HCT116 (cell line): ENCODE measurements around the gene OR10AD1. TPM values are rescaled to one million over a fixed set of nuclear protein-coding genes. Genes with fewer than 3 reads are reported as not detected.

Source experiments
- ATAC-seq: fragments of 200-7000 bp; cut with Tn5 transposase; 2 replicates; pipeline ENCODE4 v1.9.1; 2020; ENCODE audit warnings: mild to moderate bottlenecking, moderate library complexity
- BruUV-seq: library from RNA; stranded (reverse); fragments of 400-500 nt; replicated peaks from 2 replicates; lab custom pipeline; 2021; lab: Mats Ljungman, UMichigan
- CTCF ChIA-PET: fragments of 300-600 bp; sonication (Branson Sonifier 250); formaldehyde crosslinking; loops from one replicate; lab custom pipeline; 2021; ENCODE audit warnings: antibody characterized with exemption; lab: Charles Lee
- POLR2A ChIA-PET: fragments of 300-600, 350-600 bp; sonication (Branson Sonifier 250); formaldehyde crosslinking; loops from one replicate; lab custom pipeline; 2021; ENCODE audit warnings: antibody characterized with exemption; lab: Charles Lee
- RAD21 ChIA-PET, 2 experiments: fragments of 300-600 bp; sonication (Branson Sonifier 250); formaldehyde crosslinking; loops; one replicate each; lab custom pipeline; 2023; ENCODE audit warnings: low total read pairs in 2 of 2; ENCODE audit not compliant: uncharacterized antibody in 2 of 2, unreplicated experiment in 2 of 2, low non-redundant PET in 1 of 2; lab: Charles Lee
- DNase-seq: peaks from one replicate; pipeline ENCODE4 v3.0.0-alpha.2; 2010; ENCODE audit warnings: low read depth, low spot score
- H2AFZ ChIP-seq: fragments of 200-600 bp; shearing (Covaris generic), sonication (generic); 2 replicates; pipeline ENCODE4 v1.6.1; 2017; ENCODE audit warnings: low read depth, mixed run types, mixed read lengths, antibody characterized with exemption, low read length; ENCODE audit not compliant: poor library complexity, severe bottlenecking
- H3K27ac ChIP-seq: 2 replicates; pipeline ENCODE4 v1.5.1; 2012; ENCODE audit warnings: low read depth, low read length
- H3K27me3 ChIP-seq: fragments of 200-600 bp; sonication (generic); 2 replicates; pipeline ENCODE4 v1.6.1; 2016; ENCODE audit warnings: mixed run types, low read length, mixed read lengths; ENCODE audit not compliant: insufficient read depth
- H3K36me3 ChIP-seq, 2 experiments: fragments of 200-500 bp in 1 of 2; fragments of 200-600 bp in 1 of 2; sonication (Bioruptor generic) in 1 of 2; sonication (generic) in 1 of 2; 2 replicates each; pipeline versions ENCODE4 v1.5.1 to v1.6.1; 2014 to 2016; ENCODE audit warnings: low read length in 2 of 2, inconsistent platforms in 1 of 2, mixed read lengths in 1 of 2, mixed run types in 1 of 2; ENCODE audit not compliant: insufficient read depth in 2 of 2, control insufficient read depth in 1 of 2
- H3K4me1 ChIP-seq, 2 experiments: fragments of 200-600 bp in 1 of 2; sonication (generic) in 1 of 2; 2 replicates each; pipeline versions ENCODE4 v1.5.1 to v1.6.1; 2012 to 2017; ENCODE audit warnings: low read length in 2 of 2, inconsistent platforms in 1 of 2, mild to moderate bottlenecking in 1 of 2, mixed read lengths in 1 of 2, mixed run types in 1 of 2, moderate library complexity in 1 of 2; ENCODE audit not compliant: insufficient read depth in 2 of 2, control insufficient read depth in 1 of 2
- H3K4me2 ChIP-seq: fragments of 200-600 bp; sonication (generic); 2 replicates; pipeline ENCODE4 v1.6.1; 2017; ENCODE audit warnings: mixed run types, low read length, mixed read lengths
- H3K4me3 ChIP-seq, 2 experiments: fragments of 200-600 bp in 1 of 2; sonication (generic) in 1 of 2; replicated peaks in 1 of 2; 2 replicates each; pipeline ENCODE4 v1.5.1; 2011 to 2016; ENCODE audit warnings: low read length in 2 of 2, control low read depth in 1 of 2, low read depth in 1 of 2, mild to moderate bottlenecking in 1 of 2, mixed read lengths in 1 of 2, mixed run types in 1 of 2
- H3K79me2 ChIP-seq: fragments of 200-600 bp; sonication (generic); 2 replicates; pipeline ENCODE4 v1.6.1; 2017; ENCODE audit warnings: mild to moderate bottlenecking, mixed run types, low read length, moderate library complexity, mixed read lengths; ENCODE audit not compliant: insufficient read depth
- H3K9ac ChIP-seq: fragments of 200-600 bp; sonication (generic); 2 replicates; pipeline ENCODE4 v1.6.1; 2016; ENCODE audit warnings: low read length, mixed read lengths
- H3K9me2 ChIP-seq: fragments of 200-600 bp; sonication (generic), shearing (Covaris generic); 2 replicates; pipeline ENCODE4 v1.6.1; 2017; ENCODE audit warnings: mixed run types, mild to moderate bottlenecking, moderate library complexity; ENCODE audit not compliant: insufficient read depth
- H3K9me3 ChIP-seq, 2 experiments: fragments of 200-500 bp in 1 of 2; fragments of 200-600 bp in 1 of 2; sonication (Bioruptor generic) in 1 of 2; sonication (generic) in 1 of 2; 2 replicates each; pipeline ENCODE4 v1.6.1; 2014 to 2017; ENCODE audit warnings: low read length in 2 of 2, mixed read lengths in 2 of 2, inconsistent platforms in 1 of 2, low read depth in 1 of 2, mild to moderate bottlenecking in 1 of 2, mixed run types in 1 of 2, moderate library complexity in 1 of 2; ENCODE audit not compliant: control insufficient read depth in 1 of 2, insufficient read depth in 1 of 2
- H4K20me1 ChIP-seq: fragments of 200-600 bp; sonication (generic), shearing (Covaris generic); 2 replicates; pipeline ENCODE4 v1.6.1; 2017; ENCODE audit warnings: mixed run types, mild to moderate bottlenecking, moderate library complexity; ENCODE audit not compliant: insufficient read depth
- CBX3 ChIP-seq: IDR thresholded peaks from 2 replicates; pipeline ENCODE4 v1.6.1; 2012; ENCODE audit warnings: low read depth
- CEBPB ChIP-seq: IDR thresholded peaks from 2 replicates; pipeline ENCODE4 v1.6.1; 2012; ENCODE audit warnings: low read depth
- CTCF ChIP-seq, 3 experiments: fragments of 200-600 bp in 1 of 3; sonication (generic) in 1 of 3; IDR thresholded peaks in 2 of 3; conservative IDR thresholded peaks in 1 of 3; 2 replicates each; pipeline ENCODE4 v1.5.1; 2012 to 2017; ENCODE audit warnings: low read depth in 2 of 3, low read length in 2 of 3, antibody characterized with exemption in 1 of 3, borderline replicate concordance in 1 of 3, control low read depth in 1 of 3, mild to moderate bottlenecking in 1 of 3, mixed read lengths in 1 of 3, mixed run types in 1 of 3, moderate library complexity in 1 of 3; ENCODE audit not compliant: insufficient read depth in 1 of 3
- EZH2phosphoT487 ChIP-seq: fragments of 200-600 bp; IDR thresholded peaks from 2 replicates; pipeline ENCODE4 v1.6.1; 2018; ENCODE audit warnings: antibody characterized with exemption, borderline replicate concordance
- JUND ChIP-seq: IDR thresholded peaks from 2 replicates; pipeline ENCODE4 v1.6.1; 2012
- POLR2A ChIP-seq: IDR thresholded peaks from 2 replicates; pipeline ENCODE4 v1.7.0; 2011; ENCODE audit warnings: borderline replicate concordance; ENCODE audit not compliant: insufficient read depth, insufficient read length; ENCODE audit errors: extremely low read depth
- POLR2AphosphoS5 ChIP-seq: IDR thresholded peaks from 2 replicates; pipeline ENCODE4 v1.6.1; 2011; ENCODE audit warnings: mild to moderate bottlenecking, low read depth, low read length, moderate library complexity
- RAD21 ChIP-seq: IDR thresholded peaks from 2 replicates; pipeline ENCODE4 v1.6.1; 2012; ENCODE audit warnings: low read depth, mild to moderate bottlenecking
- REST ChIP-seq: IDR thresholded peaks from 2 replicates; pipeline ENCODE4 v1.6.1; 2012; ENCODE audit warnings: low read depth
- SIN3A ChIP-seq: IDR thresholded peaks from 2 replicates; pipeline ENCODE4 v1.6.1; 2012; ENCODE audit warnings: low read depth
- SP1 ChIP-seq: IDR thresholded peaks from 2 replicates; pipeline ENCODE4 v1.6.1; 2012; ENCODE audit warnings: low read depth
- TCF7L2 ChIP-seq: IDR thresholded peaks from 2 replicates; pipeline ENCODE4 v1.7.0; 2011; ENCODE audit warnings: borderline replicate concordance, inconsistent platforms; ENCODE audit not compliant: insufficient read depth, insufficient read length; ENCODE audit errors: extremely low read depth
- ZBTB33 ChIP-seq: IDR thresholded peaks from 2 replicates; pipeline ENCODE4 v1.6.1; 2011; ENCODE audit warnings: mild to moderate bottlenecking, low read length, moderate library complexity; ENCODE audit not compliant: insufficient replicate concordance; ENCODE audit errors: extremely low read depth
- ZFX ChIP-seq: fragments of 450-650 bp; IDR thresholded peaks from 2 replicates; pipeline ENCODE4 v1.6.1; 2017
- ZNF274 ChIP-seq: fragments of 200-500 bp; sonication (Bioruptor generic); IDR thresholded peaks from 2 replicates; pipeline ENCODE4 v1.6.1; 2014; ENCODE audit warnings: mild to moderate bottlenecking, low read depth, low read length, inconsistent platforms
- intact Hi-C: fragments of 100-400 bp; cut with micrococcal nuclease; formaldehyde crosslinking; loops from 2 replicates; pipeline ENCODE4 v1.10.0; 2022
- total RNA-seq: library from RNA; stranded (reverse); gene quantifications from one replicate; pipeline ENCODE4 v1.2.1, GENCODE V29; 2021; ENCODE audit not compliant: unreplicated experiment

The OR10AD1 gene
- total RNA-seq, 1 experiment from 2014 or later = not detected

- DNase-seq (no peak), ATAC-seq (no peak)
- no peaks in the 10 kb centered on the region for H3K9me3 ChIP-seq
- H3K4me2 ChIP-seq = no peak overlapping the region
- H3K9me2 ChIP-seq = no peaks in the 10 kb centered on the region
- no peaks in the 10 kb centered on the region for H3K79me2 ChIP-seq
- no TSS peak for BruUV-seq
- ChIA-PET CTCF (no interaction called here), RAD21 (no interaction called here), POLR2A (no interaction called here)
- no peak overlapping the region for H3K9ac ChIP-seq
- no peak overlapping the region for H3K27ac ChIP-seq
- H3K4me3 ChIP-seq = no peak overlapping the region
- H3K36me3 ChIP-seq = no peaks in the 10 kb centered on the region
- no peaks in the 10 kb centered on the region for H3K27me3 ChIP-seq
- TF ChIP-seq CEBPB = no peak
- no peak for TF ChIP-seq JUND
- TF ChIP-seq CBX3 = no peak
- TF ChIP-seq POLR2A = no peak
- TF ChIP-seq SIN3A = no peak
- TF ChIP-seq RAD21 = no peak
- TF ChIP-seq TCF7L2 = no peak
- TF ChIP-seq REST = no peak
- no peak for TF ChIP-seq EZH2phosphoT487
- TF ChIP-seq SP1 = no peak
- TF ChIP-seq ZFX = no peak
- no peak for TF ChIP-seq ZNF274
- TF ChIP-seq ZBTB33 = no peak
- no peak for TF ChIP-seq CTCF (IDR thresholded peaks at IDR 0.05 in 2 of 3, conservative IDR thresholded peaks at IDR 0.05 in 1 of 3; ENCODE audit: borderline replicate concordance in 1 of 3, insufficient read depth in 1 of 3, low read depth in 2 of 3, low read length in 2 of 3)
- no peak for TF ChIP-seq POLR2AphosphoS5
- peaks cover 10 to 20% of the 10 kb centered on the region in 2 experiments; a peak in 3 of 4 replicates for H3K4me1 ChIP-seq
- no peaks in the 10 kb centered on the region for H4K20me1 ChIP-seq
- H2AFZ ChIP-seq = no peak overlapping the region
- intact Hi-C loops = loop anchor here (5.0 to 10.0 kb wide), 2 partner anchors 158 to 260 kb away; partner anchors contain the start of gene ZNF641
Observed at GRCh38 chr12:48194799-48195201, 8.3 kb downstream of the OR10AD1 start.
